Activated T-helper 17 cell treated with anti-CD3 and anti-CD28 coated beads, Interleukin-2, amount 50 U/mL, for 72 hours (primary cell): ENCODE data around the gene LDLRAP1. TPM values are rescaled to one million over a fixed set of nuclear protein-coding genes. Genes with fewer than 3 reads are reported as not detected.
A peak's percentile ranks its signal among the peaks of the same experiment; 100 is the strongest.
"Not testable (repeated sequence)": the region's sequence is repeated elsewhere in the genome, so short reads cannot be mapped to it uniquely, and the experiment has no call there.

Experiments used
- ATAC-seq: fragments of 150-1000 bp; cut with Tn5 transposase; replicated peaks from 2 replicates; pipeline ENCODE4 v1.10.0; 2021; ENCODE audit warnings: mild to moderate bottlenecking, moderate library complexity
- H3K27ac Mint-ChIP-seq: one replicate; pipeline ENCODE4 v1.8.0; 2022; ENCODE audit warnings: mixed read lengths
- H3K27me3 Mint-ChIP-seq: one replicate; pipeline ENCODE4 v1.8.0; 2022; ENCODE audit warnings: mixed read lengths
- H3K36me3 Mint-ChIP-seq: one replicate; pipeline ENCODE4 v1.8.0; 2022; ENCODE audit warnings: low read depth, mild to moderate bottlenecking, mixed read lengths
- H3K4me1 Mint-ChIP-seq: one replicate; pipeline ENCODE4 v1.8.0; 2022; ENCODE audit warnings: mixed read lengths
- H3K4me3 Mint-ChIP-seq: one replicate; pipeline ENCODE4 v1.8.0; 2022; ENCODE audit warnings: mild to moderate bottlenecking, mixed read lengths
- H3K9me3 Mint-ChIP-seq: one replicate; pipeline ENCODE4 v1.8.0; 2022; ENCODE audit warnings: mixed read lengths
- total RNA-seq, 2 donors: library from RNA; stranded (reverse); gene quantifications; one replicate each; pipeline ENCODE4 v1.2.3, GENCODE V29; 2022

LDLRAP1 gene
- 10 to 100 TPM in 1 of 2 donors, 1 to 10 TPM in 1; 6.7 to 10.3 TPM for total RNA-seq

GRCh38 chr1:25543425-25544242 is at the start of gene LDLRAP1:
Gene LDLRAP1, plus strand, starts transcription at chr1:25543606. Its CDS starts 93 bp downstream, at chr1:25543699.
- peak within 1 kb of the TSS; percentile 81 for H3K4me3 Mint-ChIP-seq
- no peaks in the 10 kb centered on the region for H3K9me3 Mint-ChIP-seq
- no peaks in the 10 kb centered on the region for H3K36me3 Mint-ChIP-seq
- H3K27ac Mint-ChIP-seq = peak within 1 kb of the TSS; percentile 52
- ATAC-seq = peak; percentile 97
- peaks cover 6% of the 10 kb centered on the region for H3K4me1 Mint-ChIP-seq
- H3K27me3 Mint-ChIP-seq = no peaks in the 10 kb centered on the region

- Mint-ChIP-seq H3K27me3 (no peaks in the 10 kb centered on the region), H3K9me3 (no peaks in the 10 kb centered on the region), H3K27ac (peak overlapping the region; percentile 75), H3K4me3 (no peak overlapping the region), H3K4me1 (peaks cover 12% of the 10 kb centered on the region), H3K36me3 (peaks cover 90% of the 10 kb centered on the region)
- ATAC-seq = no peak
Observed at GRCh38 chr1:25494952-25495351, 48.5 kb upstream of the LDLRAP1 start.

GRCh38 chr1:25500694-25501093 is 42.7 kb upstream of the LDLRAP1 start:
- Mint-ChIP-seq H3K4me1 (no peaks in the 10 kb centered on the region), H3K36me3 (peaks cover 51% of the 10 kb centered on the region), H3K4me3 (no peak overlapping the region), H3K27ac (peak overlapping the region; percentile 12), H3K27me3 (no peaks in the 10 kb centered on the region), H3K9me3 (no peaks in the 10 kb centered on the region)
- no peak for ATAC-seq

GRCh38 chr1:25501235-25502058 is 42.0 kb upstream of the LDLRAP1 start:
- H3K27me3 Mint-ChIP-seq = no peaks in the 10 kb centered on the region
- H3K27ac Mint-ChIP-seq = peak overlapping the region; percentile 41
- peaks cover 4% of the 10 kb centered on the region for H3K4me1 Mint-ChIP-seq
- peaks cover 43% of the 10 kb centered on the region for H3K36me3 Mint-ChIP-seq
- ATAC-seq = no peak
- H3K9me3 Mint-ChIP-seq = no peaks in the 10 kb centered on the region
- no peak overlapping the region for H3K4me3 Mint-ChIP-seq

- H3K27ac Mint-ChIP-seq = peak overlapping the region; percentile 53
- ATAC-seq = no peak
- H3K27me3 Mint-ChIP-seq = no peaks in the 10 kb centered on the region
- peaks cover 5% of the 10 kb centered on the region for H3K4me1 Mint-ChIP-seq
- H3K4me3 Mint-ChIP-seq = no peak overlapping the region
- peaks cover 28% of the 10 kb centered on the region for H3K36me3 Mint-ChIP-seq
- no peaks in the 10 kb centered on the region for H3K9me3 Mint-ChIP-seq
Observed at GRCh38 chr1:25502957-25503356, 40.4 kb upstream of the LDLRAP1 start.

GRCh38 chr1:25503551-25504426 is 39.6 kb upstream of the LDLRAP1 start:
- no peak overlapping the region for H3K4me3 Mint-ChIP-seq
- H3K27me3 Mint-ChIP-seq = no peaks in the 10 kb centered on the region
- no peaks in the 10 kb centered on the region for H3K9me3 Mint-ChIP-seq

GRCh38 chr1:25504706-25505595 is 38.5 kb upstream of the LDLRAP1 start:
- no peak for ATAC-seq
- no peak overlapping the region for H3K27ac Mint-ChIP-seq
- no peak overlapping the region for H3K4me3 Mint-ChIP-seq

More at GRCh38 chr1:25503551-25504426, 39.6 kb upstream of the LDLRAP1 start:
- H3K36me3 Mint-ChIP-seq = peaks cover 20% of the 10 kb centered on the region
- peak overlapping the region; percentile 53 for H3K27ac Mint-ChIP-seq
- H3K4me1 Mint-ChIP-seq = peaks cover 5% of the 10 kb centered on the region
- peak; percentile 88 for ATAC-seq

GRCh38 chr1:25505656-25506385 is 37.6 kb upstream of the LDLRAP1 start:
- Mint-ChIP-seq H3K27ac (peak overlapping the region; percentile 84), H3K9me3 (no peaks in the 10 kb centered on the region), H3K36me3 (peaks cover 3% of the 10 kb centered on the region), H3K27me3 (no peaks in the 10 kb centered on the region), H3K4me1 (peaks cover 5% of the 10 kb centered on the region), H3K4me3 (peak overlapping the region; percentile 57)
- no peak for ATAC-seq

More at GRCh38 chr1:25504706-25505595, 38.5 kb upstream of the LDLRAP1 start:
- H3K9me3 Mint-ChIP-seq = no peaks in the 10 kb centered on the region
- peaks cover 11% of the 10 kb centered on the region for H3K36me3 Mint-ChIP-seq
- H3K27me3 Mint-ChIP-seq = no peaks in the 10 kb centered on the region
- peaks cover 5% of the 10 kb centered on the region for H3K4me1 Mint-ChIP-seq

GRCh38 chr1:25506566-25507463 is 36.6 kb upstream of the LDLRAP1 start:
- H3K36me3 Mint-ChIP-seq, H3K9me3 Mint-ChIP-seq, H3K27me3 Mint-ChIP-seq, H3K4me1 Mint-ChIP-seq, ATAC-seq: not testable (repeated sequence)
- H3K4me3 Mint-ChIP-seq = peak overlapping the region; percentile 57
- peak overlapping the region; percentile 84 for H3K27ac Mint-ChIP-seq

GRCh38 chr1:25513666-25514065 is 29.7 kb upstream of the LDLRAP1 start:
- no peaks in the 10 kb centered on the region for H3K9me3 Mint-ChIP-seq
- no peak overlapping the region for H3K27ac Mint-ChIP-seq
- no peak overlapping the region for H3K4me3 Mint-ChIP-seq
- ATAC-seq = no peak
- no peaks in the 10 kb centered on the region for H3K36me3 Mint-ChIP-seq
- H3K27me3 Mint-ChIP-seq = no peaks in the 10 kb centered on the region
- no peaks in the 10 kb centered on the region for H3K4me1 Mint-ChIP-seq

- Mint-ChIP-seq H3K9me3 (no peaks in the 10 kb centered on the region), H3K27ac (no peak overlapping the region), H3K4me1 (no peaks in the 10 kb centered on the region), H3K4me3 (no peak overlapping the region), H3K36me3 (no peaks in the 10 kb centered on the region), H3K27me3 (no peaks in the 10 kb centered on the region)
- no peak for ATAC-seq
Observed at GRCh38 chr1:25515033-25515432, 28.4 kb upstream of the LDLRAP1 start.

GRCh38 chr1:25516686-25517085 is 26.7 kb upstream of the LDLRAP1 start:
- H3K36me3 Mint-ChIP-seq = no peaks in the 10 kb centered on the region
- H3K4me3 Mint-ChIP-seq = no peak overlapping the region
- H3K4me1 Mint-ChIP-seq = no peaks in the 10 kb centered on the region
- H3K27ac Mint-ChIP-seq = no peak overlapping the region
- H3K27me3 Mint-ChIP-seq = no peaks in the 10 kb centered on the region
- no peak for ATAC-seq
- H3K9me3 Mint-ChIP-seq = no peaks in the 10 kb centered on the region
